Measurements from ENCODE around the gene DCLK3.

Gene DCLK3

GRCh38 chr3:36713904-36714303 is 50.4 kb downstream of the DCLK3 start:
- no peak for DNase-seq (ENCODE audit: low read depth)
- TF ChIP-seq CTCF (conservative IDR thresholded peaks at IDR 0.05; ENCODE audit: low read depth, low read length): no peak
- H3K4me3 ChIP-seq (ENCODE audit: low read length): no peak overlapping the region

- DNase-seq (ENCODE audit: low read depth): no peak
- no peak overlapping the region for H3K4me3 ChIP-seq (ENCODE audit: low read length)
- TF ChIP-seq CTCF (conservative IDR thresholded peaks at IDR 0.05; ENCODE audit: low read depth, low read length): no peak
Observed at GRCh38 chr3:36710606-36711005, 53.7 kb downstream of the DCLK3 start.

GRCh38 chr3:36709826-36710365 is 54.5 kb downstream of the DCLK3 start:
- TF ChIP-seq CTCF (conservative IDR thresholded peaks at IDR 0.05; ENCODE audit: low read depth, low read length): no peak
- no peak overlapping the region for H3K4me3 ChIP-seq (ENCODE audit: low read length)
- no peak for DNase-seq (ENCODE audit: low read depth)

- TF ChIP-seq CTCF (conservative IDR thresholded peaks at IDR 0.05; ENCODE audit: low read depth, low read length): no peak
- H3K4me3 ChIP-seq (ENCODE audit: low read length): no peak overlapping the region
- DNase-seq (ENCODE audit: low read depth): no peak
Observed at GRCh38 chr3:36709281-36709680, 55.1 kb downstream of the DCLK3 start.

GRCh38 chr3:36707623-36708409 is 56.5 kb downstream of the DCLK3 start:
- peak; percentile 51 for TF ChIP-seq CTCF (conservative IDR thresholded peaks at IDR 0.05; ENCODE audit: low read depth, low read length)
- no peak overlapping the region for H3K4me3 ChIP-seq (ENCODE audit: low read length)
- DNase-seq (ENCODE audit: low read depth): no peak

GRCh38 chr3:36705015-36705414 is 59.3 kb downstream of the DCLK3 start:
- no peak for TF ChIP-seq CTCF (conservative IDR thresholded peaks at IDR 0.05; ENCODE audit: low read depth, low read length)
- DNase-seq (ENCODE audit: low read depth): no peak
- no peak overlapping the region for H3K4me3 ChIP-seq (ENCODE audit: low read length)

GRCh38 chr3:36704280-36704679 is 60.1 kb downstream of the DCLK3 start:
- no peak for TF ChIP-seq CTCF (conservative IDR thresholded peaks at IDR 0.05; ENCODE audit: low read depth, low read length)
- H3K4me3 ChIP-seq (ENCODE audit: low read length): no peak overlapping the region
- DNase-seq (ENCODE audit: low read depth): no peak
